Measurements from ENCODE around the gene KDM5B.
A peak's percentile ranks its signal among the peaks of the same experiment; 100 is the strongest.

KDM5B gene

DNA sequence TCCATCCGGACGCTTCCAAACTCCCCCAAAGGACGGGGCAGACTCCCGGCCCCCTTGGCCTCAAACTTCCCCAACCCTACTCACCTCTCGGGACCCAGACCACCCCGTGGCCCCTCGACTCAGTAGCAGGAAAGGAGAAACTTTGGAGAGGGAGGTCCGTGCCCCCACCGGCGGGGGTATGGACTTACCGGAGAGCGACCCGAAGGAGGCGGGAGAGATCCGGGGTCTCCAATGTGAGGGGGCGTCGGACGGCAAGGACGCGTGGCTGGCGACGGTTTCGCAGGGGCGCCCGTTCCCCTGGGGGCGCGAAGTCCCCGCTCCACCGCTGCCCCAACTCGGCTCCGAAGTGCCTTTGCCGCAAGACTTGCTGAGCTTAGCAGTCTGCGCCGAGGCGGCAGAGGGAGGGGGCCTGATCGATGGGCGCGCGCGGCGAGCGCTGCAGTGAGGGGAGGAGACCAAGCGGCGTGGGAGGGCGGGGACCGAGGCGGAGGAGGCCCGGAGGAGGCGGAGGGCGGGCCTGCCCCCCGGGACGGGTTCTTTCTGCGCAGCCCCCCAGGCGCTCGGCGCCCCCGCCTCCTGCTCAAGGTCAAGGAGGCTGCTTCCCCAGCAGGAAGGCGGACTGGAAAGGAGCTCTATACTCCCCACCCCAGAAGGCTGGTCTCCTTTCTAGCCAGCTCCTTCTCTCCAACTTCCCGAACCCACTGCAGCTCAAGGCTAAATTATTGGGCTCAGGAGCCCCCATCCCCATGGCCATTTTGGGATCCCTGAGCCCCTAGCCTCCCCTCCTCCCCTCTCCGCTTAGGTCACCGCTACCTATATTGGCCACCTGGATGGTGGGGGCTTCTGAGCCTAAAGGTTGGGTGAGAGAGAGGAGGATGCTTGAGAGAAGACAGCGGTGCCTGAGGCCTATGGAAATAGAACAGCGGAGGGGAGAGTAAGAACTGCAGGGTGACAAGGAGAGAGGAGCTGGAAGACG lies 97.9 kb downstream of the KDM5B start, which contains the start of gene SYT2:
TSS of gene SYT2 (minus strand) at position 385 of the 976 bp plus-strand sequence. CDS start 104,682 bp downstream, outside the sequence.
- DNase-seq: no peak

DNA sequence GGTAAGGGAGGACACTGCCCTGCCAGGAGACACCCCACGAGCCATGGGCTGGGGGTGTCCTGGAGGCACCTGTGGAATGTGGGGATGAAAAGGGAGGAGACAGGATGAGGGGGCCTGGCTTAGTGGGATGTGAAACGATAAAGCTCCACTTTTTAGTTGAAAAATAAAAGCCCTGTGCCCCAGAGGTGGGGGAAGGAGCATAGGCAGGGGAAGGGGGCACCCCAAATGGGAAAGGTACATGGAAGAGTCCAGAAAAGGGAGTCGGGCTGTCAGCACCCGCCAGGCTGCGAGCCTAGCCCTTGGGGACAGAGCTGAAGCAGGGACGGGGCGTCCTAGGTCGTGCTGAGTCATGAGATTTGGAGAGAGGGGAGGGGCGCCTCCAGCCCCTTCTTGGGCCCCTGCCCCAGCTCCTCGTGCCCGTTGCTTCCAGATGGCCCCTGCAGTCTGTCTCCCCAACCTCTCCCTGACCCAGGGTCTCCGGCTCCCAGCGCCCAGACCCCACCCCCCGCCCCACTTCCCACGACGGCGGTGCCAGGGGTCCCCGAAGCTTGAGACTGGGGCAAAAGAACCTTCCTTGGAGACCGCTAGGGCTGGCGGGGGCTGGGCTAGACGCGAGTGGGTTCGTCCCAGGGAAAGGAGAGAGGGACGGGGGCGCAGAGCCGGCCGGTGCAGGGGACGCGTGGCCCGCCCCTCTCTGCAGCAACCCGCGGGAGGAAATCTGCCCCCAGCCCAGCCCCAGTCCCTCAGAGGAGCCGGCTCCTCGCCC lies 98.8 kb downstream of the KDM5B start:
- DNase-seq: no peak

DNA sequence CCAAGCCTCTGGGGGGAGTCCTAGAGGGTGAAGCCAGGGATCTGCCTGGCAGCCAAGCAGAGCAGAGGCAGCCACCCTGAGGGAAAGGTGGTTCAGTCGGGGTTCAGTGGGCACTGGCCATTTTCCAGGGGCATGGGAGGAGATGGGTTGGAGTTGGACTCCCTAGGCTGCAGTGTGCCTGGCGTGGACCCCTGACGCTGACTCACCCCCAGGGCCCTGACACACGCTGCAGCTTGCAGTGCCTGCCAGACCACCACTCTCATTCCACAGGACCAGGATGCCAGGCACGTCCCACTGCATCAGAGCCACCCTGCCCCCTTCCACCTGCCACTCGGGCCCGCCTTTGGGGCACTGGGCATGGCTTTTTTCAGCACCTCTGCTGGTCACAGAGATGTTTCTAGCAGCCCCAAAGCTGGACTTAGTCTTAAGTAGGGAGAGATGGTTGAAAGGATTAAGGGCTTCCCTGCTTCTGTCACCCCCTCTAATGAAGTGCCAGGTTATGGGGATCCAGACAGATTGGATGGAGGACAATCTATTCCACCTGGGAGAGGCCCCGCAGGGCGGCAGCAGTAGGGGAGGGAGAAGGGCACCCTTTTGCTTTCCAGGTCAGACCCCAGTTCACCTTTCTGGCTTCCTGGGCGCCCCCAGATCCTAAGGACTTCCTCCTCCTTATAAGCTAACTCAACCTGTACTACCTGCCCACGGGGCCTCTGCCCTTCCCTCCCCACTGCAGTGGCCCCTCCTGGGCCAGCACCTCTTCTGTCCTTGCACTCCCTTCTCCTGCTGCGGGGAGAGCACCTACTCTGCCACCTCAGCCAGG lies 99.6 kb downstream of the KDM5B start:
- no peak for DNase-seq

DNA sequence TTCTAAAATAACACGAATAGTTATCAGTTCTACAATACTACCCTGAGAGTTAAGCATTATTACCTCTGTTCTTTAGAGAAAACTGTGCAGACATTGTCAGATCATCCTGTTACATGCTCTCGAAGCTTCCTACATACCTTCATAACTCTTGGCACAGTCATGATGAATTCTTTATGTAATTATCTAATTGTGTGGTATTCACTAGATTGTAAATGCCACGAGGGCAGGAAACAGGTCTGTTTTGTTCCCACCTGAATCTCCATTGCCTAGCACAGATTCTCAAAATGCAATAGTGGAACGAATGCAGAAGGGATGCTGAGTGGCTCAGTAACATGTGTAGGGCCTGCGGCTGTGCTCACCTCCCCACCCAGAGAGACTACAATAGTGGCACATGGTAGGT lies 101.4 kb downstream of the KDM5B start:
- DNase-seq: no peak

DNA sequence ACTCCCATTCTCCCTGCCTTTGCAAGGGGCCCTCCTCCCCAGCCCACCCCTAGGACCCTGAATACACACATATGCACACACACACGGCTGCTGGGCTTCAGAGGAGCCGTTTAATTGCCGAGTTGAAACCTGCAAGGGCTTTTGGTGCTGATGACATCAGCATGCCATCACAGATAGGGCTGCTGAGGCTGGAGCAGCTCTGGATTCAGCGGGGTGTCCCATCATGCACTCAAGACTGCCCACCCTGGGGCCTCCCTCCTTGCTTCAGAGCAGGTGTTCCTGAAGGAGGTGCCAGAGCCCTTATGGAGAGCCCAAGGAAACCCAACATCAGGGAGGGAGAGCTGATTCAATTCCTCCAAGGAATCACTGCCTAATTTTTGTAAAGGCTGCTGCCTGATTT lies 103.6 kb downstream of the KDM5B start:
- DNase-seq: no peak

DNA sequence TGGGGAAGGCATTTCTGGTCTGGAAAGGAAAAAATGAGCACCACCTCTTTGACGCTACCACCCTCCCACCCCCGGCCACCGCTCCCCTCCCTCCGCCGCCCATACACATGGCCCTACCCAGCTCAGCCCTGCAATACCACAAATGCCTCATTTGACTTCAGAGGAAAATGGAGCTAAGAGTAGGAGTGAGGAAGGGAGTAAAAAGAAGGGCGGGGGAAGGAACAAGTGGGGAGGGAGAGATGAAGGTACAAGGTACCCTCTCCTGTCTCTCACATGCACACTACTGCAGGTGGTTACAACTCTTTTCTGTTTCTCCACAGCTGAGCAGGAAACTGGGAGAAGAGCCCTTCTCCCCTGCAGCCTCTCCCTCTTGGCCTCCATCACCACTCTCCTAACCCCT lies 105.0 kb downstream of the KDM5B start:
- no peak for DNase-seq

DNA sequence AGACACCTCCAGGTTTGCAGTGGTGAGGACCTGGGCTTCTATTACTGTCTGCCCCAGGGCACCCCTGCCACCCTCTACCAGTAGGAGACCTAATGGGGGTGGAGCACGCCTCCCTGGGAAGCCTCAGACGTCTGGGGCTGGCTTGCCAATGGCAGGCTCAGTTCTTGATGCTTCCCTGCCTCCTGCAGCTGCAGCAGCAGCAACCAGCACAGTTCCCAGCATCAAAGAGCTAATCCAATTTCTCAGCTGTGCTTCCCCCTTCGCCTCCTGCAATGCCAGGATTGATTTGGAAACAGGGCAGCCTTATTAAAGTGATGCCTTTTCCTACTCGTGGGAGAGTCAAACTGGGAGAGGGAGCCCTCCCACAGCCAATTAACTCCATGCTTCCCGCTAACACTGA lies 106.1 kb downstream of the KDM5B start:
- DNase-seq: no peak

DNA sequence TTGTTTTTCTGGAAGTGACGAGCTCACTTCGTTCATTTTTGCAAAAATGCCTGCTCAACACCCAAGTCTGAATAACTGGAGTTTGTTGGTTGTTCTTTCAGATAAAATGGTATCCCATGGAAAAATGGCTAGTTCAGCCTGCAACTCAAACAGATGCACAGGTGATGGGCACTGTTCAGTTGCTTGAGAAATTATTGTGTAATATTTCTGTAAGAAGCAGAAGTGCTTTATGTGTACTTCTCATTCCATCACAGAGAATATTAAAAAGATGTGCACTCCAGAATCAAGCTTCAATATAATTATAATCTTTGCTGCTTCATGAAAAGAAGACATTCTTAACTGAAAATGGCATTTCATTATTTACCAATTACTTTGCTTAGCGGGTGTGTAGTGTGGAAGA lies 107.0 kb downstream of the KDM5B start:
- no peak for DNase-seq

DNA sequence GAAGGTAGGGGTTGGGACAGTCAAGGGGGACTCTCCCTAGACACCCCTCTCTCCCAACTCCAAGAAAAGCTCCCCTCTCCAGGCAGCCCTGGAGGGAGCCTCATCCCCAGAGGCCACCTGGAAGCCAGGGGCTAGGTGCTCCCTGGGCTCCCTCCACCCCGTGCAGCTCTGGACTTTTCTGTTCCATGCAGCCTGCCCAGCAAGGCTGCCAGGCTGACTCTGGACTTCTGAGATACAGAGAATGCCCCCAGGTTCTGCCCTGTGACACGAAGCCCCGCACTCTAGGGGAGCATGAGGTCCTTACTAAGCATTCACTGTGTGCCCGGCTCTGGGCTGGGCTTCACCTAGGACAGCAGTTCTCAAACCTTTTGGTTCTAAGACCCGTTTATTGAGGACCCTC lies 108.2 kb downstream of the KDM5B start:
- DNase-seq: no peak

DNA sequence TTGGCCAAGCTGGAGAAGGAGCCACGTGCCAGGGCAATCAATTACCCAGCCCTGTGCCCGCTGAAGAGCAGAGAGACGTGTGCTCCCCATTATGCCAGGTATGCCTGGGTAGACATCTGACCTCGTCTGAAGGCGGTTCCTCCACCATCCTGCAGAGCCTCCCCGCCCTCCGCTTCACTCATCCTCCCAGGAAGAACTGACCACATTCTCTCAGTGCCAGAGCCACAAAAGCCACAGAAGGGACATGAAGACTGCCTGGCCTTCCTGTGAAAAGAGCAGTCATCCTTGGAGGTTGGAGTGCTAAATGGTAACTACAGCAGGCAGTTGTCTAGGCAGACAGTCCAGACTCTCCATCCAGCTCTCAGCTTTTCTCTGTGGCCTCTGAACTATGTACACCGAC lies 109.9 kb downstream of the KDM5B start:
- no peak for DNase-seq

DNA sequence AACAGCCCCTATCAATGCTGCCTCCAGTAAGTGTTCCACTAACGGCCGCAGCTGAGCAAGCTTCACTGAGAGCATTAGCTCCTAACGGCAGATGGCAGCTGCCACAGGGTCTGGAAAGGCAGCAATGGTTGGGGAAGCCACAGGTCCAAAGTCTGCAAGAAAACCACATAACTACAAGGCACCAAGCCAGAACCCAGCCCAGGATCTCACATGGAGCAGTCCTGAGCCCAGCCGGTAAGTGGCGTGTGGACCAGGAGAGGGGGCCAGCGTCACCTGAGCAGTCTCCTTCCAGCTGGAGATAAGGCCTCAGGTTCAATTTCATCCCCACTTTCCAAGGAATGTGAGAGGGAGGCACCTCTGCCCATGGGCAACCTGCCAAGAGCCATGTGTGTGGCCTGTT lies 111.2 kb downstream of the KDM5B start:
- no peak for DNase-seq

DNA sequence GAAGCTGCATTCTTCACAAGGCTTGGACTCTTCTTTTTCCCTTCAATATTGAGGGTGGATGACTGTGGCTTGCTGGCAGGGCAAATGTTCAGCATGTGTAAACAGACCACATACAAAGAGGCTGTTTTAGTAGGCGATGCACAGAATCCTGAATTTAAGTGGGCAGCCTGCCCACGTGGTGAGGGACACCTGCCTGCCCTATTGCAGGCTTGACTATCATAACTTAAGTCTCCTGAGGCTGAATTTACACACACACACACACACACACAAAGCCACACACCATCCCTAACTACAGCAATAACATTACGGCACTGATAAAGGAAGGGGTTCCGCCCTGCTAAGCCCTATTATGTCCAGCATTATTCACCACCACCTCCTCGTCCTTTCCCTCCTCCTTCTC lies 113.9 kb downstream of the KDM5B start:
- DNase-seq: no peak

DNA sequence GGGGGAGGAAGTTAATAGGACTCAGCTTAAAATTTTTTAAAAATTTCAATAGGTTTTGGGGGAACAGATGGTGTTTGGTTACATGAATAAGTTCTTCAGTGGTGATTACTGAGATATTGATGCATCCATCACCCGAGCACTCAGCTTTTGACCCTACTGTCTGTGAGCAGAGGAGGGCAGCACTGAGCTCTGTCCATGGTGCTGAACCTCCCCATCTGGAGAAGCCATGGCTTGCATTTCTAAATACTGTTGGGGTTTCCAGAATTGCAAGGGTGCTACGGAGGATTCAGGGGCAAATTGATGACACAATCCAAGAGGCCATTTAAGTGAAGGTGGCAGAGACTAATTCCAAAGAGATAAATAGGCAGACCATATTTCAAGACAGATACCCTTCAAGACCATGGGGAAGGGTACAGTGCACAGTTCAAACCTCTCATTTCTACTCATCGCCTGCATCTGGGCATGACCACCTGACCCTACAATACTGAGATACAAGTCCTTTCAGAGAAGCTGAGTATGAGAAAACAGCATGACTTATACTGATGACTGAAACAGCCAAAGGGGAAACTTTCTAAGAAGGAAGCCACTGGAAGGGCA lies 115.2 kb downstream of the KDM5B start:
- peak; percentile 64 for DNase-seq

DNA sequence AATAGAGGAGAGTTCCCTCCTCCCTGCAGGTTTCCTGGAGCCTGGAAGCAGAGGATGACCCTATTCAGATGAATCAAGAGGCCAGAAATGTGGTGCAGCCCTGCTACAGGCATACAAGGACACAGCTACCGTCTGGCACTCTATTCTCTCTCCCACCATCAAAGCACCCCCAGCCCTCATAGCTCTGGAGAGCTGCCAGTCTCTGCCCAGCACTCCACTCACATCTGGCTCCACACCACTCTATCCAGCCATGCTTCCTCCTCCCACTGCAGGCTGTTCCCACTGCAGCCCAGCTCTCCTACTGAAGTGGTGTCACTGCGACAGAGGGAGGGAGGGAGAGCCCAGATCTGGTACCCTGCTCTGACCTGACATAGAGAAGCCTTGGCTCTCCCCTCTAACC lies 116.4 kb downstream of the KDM5B start:
- no peak for DNase-seq

DNA sequence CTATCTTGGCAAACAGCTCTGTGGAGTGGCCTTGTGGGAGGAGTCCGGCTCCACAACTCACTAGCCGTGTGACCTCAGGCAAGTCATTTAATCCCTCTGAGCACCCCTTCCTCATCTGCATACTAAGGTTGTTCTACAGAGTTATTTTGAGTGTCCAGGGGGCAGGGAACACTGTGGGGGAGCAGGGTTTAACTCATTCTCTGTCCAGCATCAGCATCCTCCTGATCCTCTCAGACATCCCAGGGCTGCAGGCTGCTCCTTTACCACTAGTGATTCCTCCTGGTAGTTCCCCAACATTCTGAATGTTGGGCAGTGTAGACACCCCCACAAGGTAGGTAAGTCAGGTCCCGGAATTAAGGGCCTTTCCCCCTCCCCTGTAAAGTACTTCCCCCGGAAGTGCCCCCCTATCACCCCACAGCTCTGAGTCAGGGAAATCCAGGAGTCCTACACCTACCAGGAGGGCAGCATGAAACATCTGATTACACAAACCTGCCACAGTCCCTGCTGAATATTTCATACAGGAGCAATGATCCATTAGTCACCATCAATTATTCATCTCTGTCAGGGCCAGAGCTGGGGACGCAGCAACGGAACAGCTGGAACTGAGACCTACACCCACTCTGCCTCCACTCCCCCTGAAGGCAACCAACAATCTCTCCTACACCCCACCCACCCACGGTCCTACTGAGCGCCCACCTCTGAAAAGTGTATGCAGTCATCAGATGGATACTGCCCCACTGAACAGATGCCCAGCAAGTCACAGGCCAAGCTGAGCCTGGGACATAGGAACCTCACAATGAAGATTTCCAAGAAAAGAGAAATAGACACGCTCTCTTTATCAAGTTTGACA lies 118.5 kb downstream of the KDM5B start:
- DNase-seq: no peak

DNA sequence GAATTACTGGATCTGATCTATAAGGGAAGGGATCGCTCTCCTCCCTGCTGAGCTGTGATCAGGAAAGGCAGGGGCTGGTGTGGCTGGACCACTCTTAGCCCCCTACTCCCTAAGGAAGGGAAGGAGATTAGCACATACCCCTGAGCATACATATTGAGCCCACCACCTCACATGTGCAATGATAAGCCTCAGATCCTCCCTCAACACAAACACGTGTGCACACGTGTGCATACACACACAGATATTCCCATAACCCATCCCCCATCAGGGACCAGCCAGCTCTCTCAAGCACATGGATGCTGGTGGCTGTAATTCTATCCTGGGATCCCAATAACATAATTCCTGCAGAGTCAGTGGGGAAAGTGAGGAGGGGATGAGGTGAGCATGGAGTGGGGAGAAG lies 119.1 kb downstream of the KDM5B start:
- no peak for DNase-seq

DNA sequence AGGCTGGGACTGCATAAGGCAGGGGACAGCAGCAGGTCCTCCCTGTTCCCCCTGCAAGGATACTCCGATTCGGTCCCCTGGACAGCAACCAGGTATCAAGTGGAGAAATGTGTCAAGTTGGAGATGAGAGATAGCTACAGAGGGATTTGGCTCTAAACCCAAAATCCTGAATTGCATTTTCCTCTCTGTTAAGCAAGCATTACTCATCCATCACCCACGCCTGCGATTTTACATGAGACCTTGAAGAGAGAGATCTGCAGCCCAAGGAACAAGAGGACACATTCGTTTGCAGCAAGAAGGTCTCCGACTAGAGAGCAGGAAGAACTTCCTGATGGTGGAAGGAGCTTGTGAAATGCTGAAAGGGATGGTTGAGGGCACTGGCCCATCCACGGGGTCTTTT lies 119.8 kb downstream of the KDM5B start:
- no peak for DNase-seq

DNA sequence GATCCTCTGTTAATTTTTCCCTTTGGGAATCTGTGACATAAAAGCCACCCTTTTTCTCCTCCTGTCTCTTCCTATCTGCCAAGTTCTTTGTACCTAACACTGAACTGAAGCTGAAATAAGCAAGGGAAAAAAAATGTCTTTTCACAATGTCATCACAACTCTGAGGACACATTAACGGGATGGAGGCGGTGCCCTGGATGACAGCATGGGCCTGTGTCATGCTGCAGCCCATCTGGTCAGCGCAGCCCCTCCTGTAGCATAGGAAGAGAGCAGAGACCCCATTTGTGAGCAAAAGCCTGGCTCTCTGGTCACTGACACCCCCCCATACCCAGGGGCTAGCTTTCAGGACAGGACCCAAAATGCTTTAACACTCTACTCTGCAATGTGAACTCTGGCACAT lies 120.4 kb downstream of the KDM5B start:
- no peak for DNase-seq

DNA sequence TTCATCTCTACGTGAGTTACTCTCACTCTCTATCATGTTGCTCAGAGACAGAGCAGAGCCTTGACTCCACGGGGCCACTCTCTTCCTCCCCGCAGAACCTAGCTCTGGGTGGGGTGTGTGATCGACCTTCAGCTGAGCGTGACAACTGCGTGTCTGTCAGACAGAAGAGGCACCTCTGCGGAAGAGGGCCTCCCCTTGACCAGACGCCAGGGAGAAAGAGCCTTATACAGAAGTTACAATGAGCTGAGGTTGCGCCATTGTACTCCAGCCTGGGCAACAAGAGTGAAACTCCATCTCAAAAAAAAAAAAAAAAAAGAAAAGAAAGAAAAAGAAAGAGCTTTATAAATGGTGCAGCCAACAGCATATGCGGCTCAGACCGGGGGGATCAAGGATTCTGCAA lies 120.9 kb downstream of the KDM5B start:
- DNase-seq: no peak

DNA sequence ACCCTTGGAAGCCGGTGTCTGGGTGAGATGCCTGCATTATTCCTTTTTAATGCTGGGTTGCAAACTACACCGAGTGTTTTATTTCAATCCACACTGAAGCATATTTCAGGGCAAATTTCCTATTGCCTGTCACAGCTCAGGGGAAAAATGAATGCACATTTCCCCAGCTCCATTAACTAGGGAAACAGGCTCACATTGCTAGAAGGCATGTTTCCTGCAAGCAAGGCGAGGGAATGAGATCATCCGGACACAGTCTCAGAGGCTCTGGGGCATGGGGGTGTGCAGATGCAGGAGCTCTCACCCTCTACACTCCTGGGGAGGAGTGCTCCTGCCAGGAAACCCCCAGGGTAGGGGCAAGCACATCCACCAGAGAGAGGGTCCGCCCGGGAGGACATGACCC lies 122.6 kb downstream of the KDM5B start:
- DNase-seq: no peak

DNA sequence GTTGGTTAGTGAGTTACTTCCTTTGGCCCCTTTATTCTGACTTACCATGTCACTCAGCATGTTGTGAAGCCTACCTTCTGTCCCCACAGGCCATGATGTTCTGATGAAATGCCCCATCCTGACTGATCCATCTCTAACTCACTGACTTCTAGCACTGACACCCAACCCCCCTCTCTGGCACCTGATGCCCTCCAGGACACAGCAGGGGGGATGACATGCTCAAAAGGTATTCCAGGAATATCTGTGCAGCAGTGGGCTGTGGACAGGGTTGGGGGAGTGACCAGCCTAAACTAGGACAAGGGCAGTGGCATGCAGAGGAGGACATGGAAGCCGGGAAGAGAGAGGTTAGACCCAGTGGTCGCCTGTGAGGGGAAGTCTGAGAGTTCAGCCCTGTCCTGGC lies 123.5 kb downstream of the KDM5B start:
- DNase-seq: no peak

DNA sequence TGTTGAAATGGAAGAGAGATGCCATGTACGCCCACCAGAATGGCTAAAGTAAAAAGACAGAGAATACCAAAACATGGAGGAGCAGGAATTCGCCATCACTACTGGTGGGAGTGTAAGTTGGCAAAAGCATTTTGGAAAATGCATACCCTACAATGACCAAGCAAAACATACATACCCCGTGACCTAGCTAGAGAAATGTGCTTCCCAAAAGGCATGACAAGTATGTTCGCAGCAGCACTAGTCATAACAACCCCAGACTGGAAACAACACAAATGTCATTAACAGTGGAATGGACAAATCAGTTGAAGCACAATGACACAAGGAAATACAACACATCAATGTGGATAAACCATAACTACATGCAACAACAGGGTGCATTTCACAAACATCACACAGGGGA lies 125.2 kb downstream of the KDM5B start:
- DNase-seq: no peak

Data from stimulated activated CD4-positive, alpha-beta T cell treated with anti-CD3 and anti-CD28 coated beads, Interleukin-4, amount 100 ng/mL, for 24 hours (primary cell).